ENCODE measurements around the gene DAP. TPM values are rescaled to one million over a fixed set of nuclear protein-coding genes. Genes with fewer than 3 reads are reported as not detected.

Gene DAP
- total RNA-seq, 1 experiment from 2014 or later: 47.2 TPM

GRCh38 chr5:10700516-10700915 is 60.5 kb downstream of the DAP start:
- H3K4me3 Mint-ChIP-seq: no peak overlapping the region
- no peak overlapping the region for H3K14ac ChIP-seq (ENCODE audit: insufficient read depth, low read length)
- H3K9ac ChIP-seq (ENCODE audit: extremely low read depth, insufficient read length, low read length): no peak overlapping the region
- no peak overlapping the region for H3K23ac ChIP-seq (ENCODE audit: insufficient read length, low read depth, low read length)
- no peaks in the 10 kb centered on the region for H3K27me3 Mint-ChIP-seq (ENCODE audit: low read depth)
- no peak overlapping the region for H3K4me2 ChIP-seq (ENCODE audit: insufficient read depth, insufficient read length, low read length)
- peaks cover 20% of the 10 kb centered on the region for H3K4me1 ChIP-seq (ENCODE audit: insufficient read depth, low read length)
- no peak overlapping the region for H3K18ac ChIP-seq (ENCODE audit: insufficient read length, low read depth, low read length)
- no peaks in the 10 kb centered on the region for H3K23me2 ChIP-seq (ENCODE audit: insufficient read length, low read depth, low read length, poor library complexity, severe bottlenecking)
- no peak for DNase-seq
- TF ChIP-seq, protein P1, sequence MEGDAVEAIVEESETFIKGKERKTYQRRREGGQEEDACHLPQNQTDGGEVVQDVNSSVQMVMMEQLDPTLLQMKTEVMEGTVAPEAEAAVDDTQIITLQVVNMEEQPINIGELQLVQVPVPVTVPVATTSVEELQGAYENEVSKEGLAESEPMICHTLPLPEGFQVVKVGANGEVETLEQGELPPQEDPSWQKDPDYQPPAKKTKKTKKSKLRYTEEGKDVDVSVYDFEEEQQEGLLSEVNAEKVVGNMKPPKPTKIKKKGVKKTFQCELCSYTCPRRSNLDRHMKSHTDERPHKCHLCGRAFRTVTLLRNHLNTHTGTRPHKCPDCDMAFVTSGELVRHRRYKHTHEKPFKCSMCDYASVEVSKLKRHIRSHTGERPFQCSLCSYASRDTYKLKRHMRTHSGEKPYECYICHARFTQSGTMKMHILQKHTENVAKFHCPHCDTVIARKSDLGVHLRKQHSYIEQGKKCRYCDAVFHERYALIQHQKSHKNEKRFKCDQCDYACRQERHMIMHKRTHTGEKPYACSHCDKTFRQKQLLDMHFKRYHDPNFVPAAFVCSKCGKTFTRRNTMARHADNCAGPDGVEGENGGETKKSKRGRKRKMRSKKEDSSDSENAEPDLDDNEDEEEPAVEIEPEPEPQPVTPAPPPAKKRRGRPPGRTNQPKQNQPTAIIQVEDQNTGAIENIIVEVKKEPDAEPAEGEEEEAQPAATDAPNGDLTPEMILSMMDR (conservative IDR thresholded peaks at IDR 0.05): no peak
- H2AFZ ChIP-seq (ENCODE audit: low read length): no peak overlapping the region
- no peaks in the 10 kb centered on the region for H4K20me1 ChIP-seq (ENCODE audit: control insufficient read depth, insufficient read depth, insufficient read length)
- H3K4me1 Mint-ChIP-seq: peaks cover 26 to 34% of the 10 kb centered on the region in 2 experiments
- no peak overlapping the region for H2BK15ac ChIP-seq (ENCODE audit: low read depth, low read length)
- H3K36me3 Mint-ChIP-seq (ENCODE audit: insufficient read depth in 1 of 3, low read depth in 3 of 3): no peaks in the 10 kb centered on the region
- H3K79me2 ChIP-seq (ENCODE audit: insufficient read depth, low read length): no peaks in the 10 kb centered on the region
- H3K9me3 Mint-ChIP-seq: no peaks in the 10 kb centered on the region
- no peak overlapping the region for H2BK120ac ChIP-seq (ENCODE audit: low read depth, low read length, poor library complexity, severe bottlenecking)
- H3K27ac ChIP-seq (ENCODE audit: insufficient read length, low read depth, low read length): no peak overlapping the region
- H3T11ph ChIP-seq (ENCODE audit: low read length): no peak overlapping the region
- no peak overlapping the region for H4K8ac ChIP-seq (replicated peaks; ENCODE audit: insufficient read length, low read depth, low read length)
- H3K79me1 ChIP-seq (ENCODE audit: insufficient read depth, low read depth, low read length, poor library complexity, severe bottlenecking): no peaks in the 10 kb centered on the region
- no peaks in the 10 kb centered on the region for H3K9me3 ChIP-seq (ENCODE audit: control insufficient read depth, low read depth, low read length)
- H2AK5ac ChIP-seq (ENCODE audit: insufficient read length, low read length): no peak overlapping the region
- no peak overlapping the region for H4K5ac ChIP-seq (ENCODE audit: insufficient read length, low read depth, low read length)
- H2BK5ac ChIP-seq (ENCODE audit: insufficient read length, low read length): no peak overlapping the region
- no peaks in the 10 kb centered on the region for H3K27me3 ChIP-seq (ENCODE audit: insufficient read depth, low read length)
- no peak overlapping the region for H2BK20ac ChIP-seq (ENCODE audit: low read depth, low read length, poor library complexity, severe bottlenecking)
- no CpG with 5 or more reads among the region's 7 CpGs for WGBS (ENCODE audit: extremely low coverage, insufficient read length, low lambda C conversion rate)
- H3K27ac Mint-ChIP-seq: peak overlapping the region in 1 of 3 experiments; percentile 36; a peak in 1 of 7 replicates
- H4K91ac ChIP-seq (ENCODE audit: insufficient read length, low read depth, low read length): no peak overlapping the region
- H3K56ac ChIP-seq (ENCODE audit: insufficient read length, low read depth, low read length): no peak overlapping the region
- no peak overlapping the region for H3K4ac ChIP-seq (ENCODE audit: low read depth, low read length)
- no peak overlapping the region for H2BK12ac ChIP-seq (ENCODE audit: insufficient read length, low read depth, low read length)

Data from H9 (cell line).